Pancreas (tissue), 10 donors: Measurements from ENCODE around the gene PEX6. TPM values are rescaled to one million over a fixed set of nuclear protein-coding genes. Genes with fewer than 3 reads are reported as not detected.

Experiments used
- ATAC-seq, 4 donors: fragments of 200-7000 bp; cut with Tn5 transposase; one replicate each; pipeline versions ENCODE4 v1.8.0 to v1.9.1; 2020; ENCODE audit warnings: mild to moderate bottlenecking in 4 of 4, moderate library complexity in 4 of 4
- DNase-seq, 6 donors: peaks; one replicate each; pipeline ENCODE4 v3.0.0-alpha.2; 2020
- FAIRE-seq: peaks from 2 replicates; lab custom pipeline; 2012; peaks lifted over from hg19 to GRCh38; lab: Jason Lieb, UNC
- H3K27ac ChIP-seq, 4 donors: fragments of 200-600 bp; sonication (generic); 1 replicate in 3 of 4; 2 replicates in 1 of 4; pipeline versions ENCODE4 v1.5.0 to v1.8.0; 2020
- H3K27me3 ChIP-seq, 4 donors: fragments of 200-600 bp; one replicate each; pipeline ENCODE4 v1.8.0; 2021
- H3K36me3 ChIP-seq, 3 donors: fragments of 200-600 bp; sonication (generic) in 1 of 3; one replicate each; pipeline versions ENCODE4 v1.5.0 to v1.8.0; 2020 to 2021
- H3K4me1 ChIP-seq, 3 donors: fragments of 200-600 bp; one replicate each; pipeline ENCODE4 v1.8.0; 2021
- H3K4me3 ChIP-seq, 4 donors: fragments of 200-600 bp; sonication (generic) in 2 of 4; one replicate each; pipeline versions ENCODE4 v1.5.0 to v1.8.0; 2020 to 2021
- H3K9me3 ChIP-seq, 4 donors: fragments of 200-600 bp; one replicate each; pipeline ENCODE4 v1.8.0; 2021
- CTCF ChIP-seq, 4 donors: fragments of 200-600 bp; sonication (generic) in 3 of 4; IDR thresholded peaks; one replicate each; pipeline versions ENCODE4 v1.5.0 to v1.8.0; 2021; ENCODE audit warnings: antibody characterized with exemption in 4 of 4
- WGBS, 2 donors: extraction: QIAGEN DNeasy Blood & Tissue Kit; methylation state at CpG; one replicate each; pipeline ENCODE4 v1.1.7; 2013; 5-methylcytosine and 5-hydroxymethylcytosine counted together
- intact Hi-C, 3 donors: fragments of 100-400 bp; cut with DNase I; formaldehyde crosslinking; loops; one replicate each; pipeline versions ENCODE4 v1.11.1 to v1.14.2; 2022
- polyA plus RNA-seq, 2 donors: library from polyadenylated mRNA; stranded (reverse); fragments of 200-250 nt; gene quantifications; one replicate each; pipeline ENCODE4 v1.2.3, GENCODE V29; 2013
- total RNA-seq, 6 donors: library from RNA; stranded (reverse); fragmentation: NEBNext Ultra II Directional in 4 of 6; extraction: Animal tissue kit (Norgen Biotek cat#: 25700) in 4 of 6; gene quantifications; one replicate each; pipeline versions ENCODE4 v1.2.1 to v1.2.4, GENCODE V29; 2021 to 2023
- donor health status: healthy with polysubstance abuse.
- donor health status: DM: no; HTN: no; CAD: no; lungs with moderate emphysema.
- donor health status: DM: no; HTN: no; CAD: no.
- donor health status: control.
- donor health status: control.
- donor health status: Bipolar disorder and iron deficiency.
- donor health status: DM: yes; HTN: yes; CAD: no.
- donor health status: DM: no; HTN: no; CAD: no.
- donor health status: DM: no; HTN: no; CAD: no.
- donor health status: DM: yes; HTN: yes; CAD: no.

PEX6 gene
- total and polyA plus RNA-seq, 8 donors, result 11.4 to 24.3 (median 17.6) TPM

DNA sequence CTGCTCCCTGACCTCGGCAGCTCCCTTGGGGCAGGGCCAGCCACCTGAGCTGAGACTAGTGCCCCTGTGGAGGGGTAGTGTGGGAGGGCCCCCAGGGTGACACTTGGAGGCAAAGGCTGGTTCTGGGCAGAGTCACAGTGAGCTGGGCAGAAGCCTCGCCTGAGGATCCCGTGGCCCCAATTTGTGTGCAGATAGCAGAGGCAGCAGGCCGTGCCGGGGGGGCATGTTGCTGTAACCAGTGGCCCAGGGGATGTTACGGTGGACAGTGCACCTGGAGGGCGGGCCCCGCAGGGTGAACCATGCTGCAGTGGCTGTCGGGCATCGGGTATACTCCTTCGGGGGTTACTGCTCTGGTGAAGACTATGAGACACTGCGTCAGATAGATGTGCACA lies 38.0 kb upstream of the PEX6 start:
- peak in 2 of 6 donors; percentile 32 to 71 for DNase-seq
- FAIRE-seq, result no peak
- 87 to 88% methylated on average over 12 of the region's 12 CpGs for WGBS, 2 donors
- peaks cover 0 to 6% (median 0%) of the 10 kb centered on the region in 3 donors for H3K36me3 ChIP-seq
- intact Hi-C loops, result no loop called here
- peaks cover 0 to 23% (median 4%) of the 10 kb centered on the region in 3 donors for H3K4me1 ChIP-seq
- no peak for TF ChIP-seq CTCF (IDR thresholded peaks at IDR 0.05)
- no peak for ATAC-seq
- no peaks in the 10 kb centered on the region for H3K9me3 ChIP-seq
- no peak overlapping the region for H3K4me3 ChIP-seq
- no peaks in the 10 kb centered on the region for H3K27me3 ChIP-seq
- no peak overlapping the region for H3K27ac ChIP-seq

DNA sequence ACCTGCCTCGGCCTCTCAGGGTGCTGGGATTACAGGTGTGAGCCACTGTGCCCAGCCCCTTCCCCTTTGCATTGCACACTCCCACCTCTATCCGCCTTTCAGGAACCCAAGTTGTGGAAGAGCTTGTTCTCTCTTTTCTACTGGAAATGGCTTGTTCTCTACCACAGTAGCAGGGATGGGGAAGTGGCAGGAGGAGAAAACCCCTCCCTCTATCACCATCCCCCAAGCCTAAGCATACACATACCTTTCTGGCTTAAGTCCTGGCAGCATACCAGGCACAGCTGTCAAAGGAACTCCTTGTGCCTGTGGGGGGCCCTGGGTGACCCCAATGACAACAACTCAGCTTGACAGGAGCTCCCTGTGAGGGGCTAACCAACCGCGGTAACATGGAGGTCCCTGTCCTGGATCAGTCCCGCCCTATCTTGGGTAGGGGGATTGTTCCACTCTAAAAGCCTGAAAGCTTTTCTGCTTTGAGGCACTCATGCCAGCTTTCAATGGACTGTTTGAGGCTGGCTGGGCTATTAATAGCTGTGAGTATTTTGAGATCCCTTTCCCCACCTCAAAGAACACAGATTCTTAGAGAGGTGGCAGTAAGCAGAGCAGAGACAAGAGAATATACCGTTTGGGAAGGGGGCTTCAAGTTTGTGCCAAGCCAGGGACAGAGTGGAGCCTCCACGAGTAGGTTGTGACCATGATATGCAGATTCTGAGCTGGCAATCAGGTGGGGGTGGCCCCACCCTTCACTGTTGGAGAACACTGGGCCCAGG lies 37.4 kb upstream of the PEX6 start:
- Histone ChIP-seq H3K4me1 (peaks cover 0 to 23% (median 4%) of the 10 kb centered on the region in 3 donors), H3K27me3 (no peaks in the 10 kb centered on the region), H3K9me3 (no peaks in the 10 kb centered on the region), H3K27ac (no peak overlapping the region), H3K4me3 (no peak overlapping the region), H3K36me3 (peaks cover 0 to 9% (median 0%) of the 10 kb centered on the region in 3 donors)
- ATAC-seq (no peak), DNase-seq (no peak), FAIRE-seq (no peak)
- 69 to 75% methylated on average over 7 of the region's 7 CpGs for whole genome bisulfite sequencing, 2 donors
- intact Hi-C loops, result no loop called here
- no peak for TF ChIP-seq CTCF (IDR thresholded peaks at IDR 0.05)

DNA sequence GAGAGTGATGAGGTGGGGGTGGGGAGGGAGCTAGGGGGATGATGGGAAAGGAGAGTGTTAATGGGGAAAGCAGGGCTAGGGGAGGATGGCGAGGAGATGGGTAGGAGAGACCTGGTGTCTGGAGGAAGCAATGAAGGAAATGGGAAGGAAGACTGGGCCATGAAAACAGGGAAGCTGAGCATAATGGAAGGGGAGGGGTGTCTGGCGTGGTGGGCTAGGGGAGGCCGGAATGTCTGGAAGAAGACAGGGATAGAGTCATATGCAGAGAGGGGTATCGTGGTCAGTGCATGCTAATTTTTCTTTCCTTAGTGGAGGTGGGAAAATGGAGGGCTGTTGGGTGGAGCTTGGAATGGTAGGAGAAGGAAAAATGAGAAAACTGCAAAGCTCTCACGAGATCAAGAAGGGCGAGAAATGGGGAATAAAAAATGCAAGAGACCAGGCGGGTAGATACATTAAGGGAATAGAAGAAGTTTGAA lies 35.5 kb upstream of the PEX6 start:
- Histone ChIP-seq H3K4me1 (peaks cover 0 to 19% (median 4%) of the 10 kb centered on the region in 3 donors), H3K27me3 (no peaks in the 10 kb centered on the region), H3K4me3 (peak overlapping the region; percentile 42 to 69 (median 65)), H3K9me3 (no peaks in the 10 kb centered on the region), H3K27ac (peak overlapping the region in 2 of 4 donors; percentile 25 to 58), H3K36me3 (peaks cover 0 to 21% (median 0%) of the 10 kb centered on the region in 3 donors)
- WGBS, 2 donors, result 0 to 1% methylated on average over 7 of the region's 7 CpGs
- FAIRE-seq (no peak), DNase-seq (no peak), ATAC-seq (no peak)
- intact Hi-C loops, result no loop called here
- no peak for TF ChIP-seq CTCF (IDR thresholded peaks at IDR 0.05)

- no peak for TF ChIP-seq CTCF (IDR thresholded peaks at IDR 0.05)
- Histone ChIP-seq H3K36me3 (peaks cover 0 to 23% (median 0%) of the 10 kb centered on the region in 3 donors), H3K4me3 (peak within 1 kb of the TSS; percentile 45 to 69 (median 65)), H3K27me3 (no peaks in the 10 kb centered on the region), H3K27ac (peak within 1 kb of the TSS in 2 of 4 donors; percentile 50 to 58), H3K9me3 (no peaks in the 10 kb centered on the region), H3K4me1 (peaks cover 0 to 19% (median 4%) of the 10 kb centered on the region in 3 donors)
- intact Hi-C loops, result no loop called here
- 0 to 1% methylated on average over 51 of the region's 51 CpGs for WGBS, 2 donors
- peak; percentile 97 to 98 (median 97) for ATAC-seq
- peak; percentile 92 to 100 (median 99) for DNase-seq
- FAIRE-seq, result peak; percentile 93
Observed at GRCh38 chr6:43013843-43014433, 35.0 kb upstream of the PEX6 start, which contains the start of the genes KLHDC3 and MEA1. Gene KLHDC3, plus strand, starts transcription at chr6:43014249. Its CDS starts 2,944 bp downstream, at chr6:43017193. Gene MEA1, minus strand, starts transcription at chr6:43013946. Its CDS starts 133 bp downstream, at chr6:43013813.
